ENCODE results near the gene SHISA7. TPM values are rescaled to one million over a fixed set of nuclear protein-coding genes. Genes with fewer than 3 reads are reported as not detected.
A peak's percentile ranks its signal among the peaks of the same experiment; 100 is the strongest.

The SHISA7 gene
- total and polyA plus RNA-seq, 2 of the 4 experiments (the other 2 are of a cell fraction) = not detected

DNA sequence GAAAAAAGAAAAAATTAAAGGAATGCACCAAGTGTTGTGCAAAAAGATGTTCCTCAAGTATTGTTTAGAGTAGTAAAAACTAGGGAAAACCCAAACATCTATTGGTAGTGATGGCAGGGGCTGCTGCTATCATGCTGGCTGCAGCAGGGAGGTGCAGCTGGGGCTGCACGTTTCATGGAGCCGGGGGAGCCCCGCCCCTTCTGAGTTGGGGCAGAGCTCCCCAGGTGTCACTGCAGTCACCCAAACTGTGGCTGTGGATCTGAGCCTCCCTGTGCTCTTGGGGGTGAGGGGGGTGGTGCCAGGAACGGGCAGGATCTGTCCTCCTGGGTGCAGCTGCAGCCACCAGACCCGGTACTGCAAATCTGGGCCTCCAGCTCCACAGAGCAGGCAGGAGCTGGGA, 24.0 kb downstream of the SHISA7 start:
- Histone ChIP-seq H3K27ac (ENCODE audit: insufficient read depth, low read length) (no peak overlapping the region), H3K23ac (ENCODE audit: low read depth, low read length) (no peak overlapping the region), H2BK20ac (ENCODE audit: low read depth, low read length) (no peak overlapping the region), H3K14ac (replicated peaks; ENCODE audit: low read depth, low read length) (no peak overlapping the region), H3K4me2 (ENCODE audit: low read depth, low read length) (no peak overlapping the region), H2AK9ac (replicated peaks; ENCODE audit: low read depth, low read length, poor library complexity) (no peak overlapping the region), H3K18ac (ENCODE audit: low read depth, low read length) (no peak overlapping the region), H2BK15ac (ENCODE audit: low read depth, low read length) (no peak overlapping the region), H3K36me3 (ENCODE audit: control insufficient read depth, insufficient read depth, low read length) (no peaks in the 10 kb centered on the region), H4K91ac (ENCODE audit: insufficient read depth, low read depth, low read length) (no peak overlapping the region), H3K4me1 (ENCODE audit: control insufficient read depth, insufficient read depth, low read length) (no peaks in the 10 kb centered on the region), H3K9ac (ENCODE audit: low read depth, low read length) (no peak overlapping the region), H2BK5ac (ENCODE audit: low read depth, low read length, poor library complexity, severe bottlenecking) (no peak overlapping the region), H3K9me3 (ENCODE audit: control insufficient read depth, insufficient read depth, low read length) (no peaks in the 10 kb centered on the region), H3K79me1 (ENCODE audit: low read depth in 1 of 2, low read length in 2 of 2) (no peaks in the 10 kb centered on the region), H2BK120ac (ENCODE audit: low read depth, low read length) (no peak overlapping the region), H3K27me3 (ENCODE audit: control insufficient read depth, insufficient read depth, low read length) (peaks cover 11% of the 10 kb centered on the region), H3K56ac (ENCODE audit: extremely low read depth, insufficient read depth, low read length) (no peak overlapping the region), H4K5ac (ENCODE audit: low read depth, low read length) (no peak overlapping the region), H3K4ac (ENCODE audit: low read depth, low read length) (no peak overlapping the region), H3K9me1 (ENCODE audit: insufficient read depth, low read length) (0 out of 2 replicates have a peak, but pooled peaks cover 4% of the 10 kb centered on the region), H2AFZ (replicated peaks; ENCODE audit: low read length, poor library complexity) (peak overlapping the region; percentile 41), H4K20me1 (ENCODE audit: insufficient read depth, low read length) (no peaks in the 10 kb centered on the region; the same call in 1 of the 2 replicates), H4K8ac (ENCODE audit: low read depth in 2 of 2, low read length in 2 of 2) (no peak overlapping the region), H3K4me3 (ENCODE audit: insufficient read depth, low read depth, low read length) (no peak overlapping the region), H2AK5ac (ENCODE audit: low read depth, low read length) (no peak overlapping the region)
- DNase-seq = no peak
- no TSS peak for BruUV-seq (replicated peaks)
- ChIA-PET CTCF (interaction anchor here (0.8 to 1.4 kb wide), 3 partner anchors 85 to 278 kb away, joined by 3 to 4 read pairs (median 3); no protein-coding TSS in a partner anchor), POLR2A (ENCODE audit: unreplicated experiment) (no interaction called here)
- dilution Hi-C loops (cut with HindIII; ENCODE audit: low sequenced_read_pairs, unreplicated experiment) = no loop called here
- TF ChIP-seq FOS (IDR thresholded peaks at IDR 0.05; ENCODE audit: low read depth, low read length) (no peak), BHLHE40 (IDR thresholded peaks at IDR 0.05; ENCODE audit: low read depth, low read length) (no peak), SMC3 (IDR thresholded peaks at IDR 0.05; ENCODE audit: low read depth, low read length) (no peak), CEBPB (IDR thresholded peaks at IDR 0.05; ENCODE audit: low read depth, low read length) (no peak), MXI1 (IDR thresholded peaks at IDR 0.05; ENCODE audit: borderline replicate concordance, low read depth, low read length) (no peak), POLR2A (IDR thresholded peaks at IDR 0.05; ENCODE audit: low read depth, low read length) (no peak), RCOR1 (IDR thresholded peaks at IDR 0.05; ENCODE audit: insufficient replicate concordance, low read length) (no peak), MAZ (IDR thresholded peaks at IDR 0.05; ENCODE audit: borderline replicate concordance, low read depth, low read length) (no peak), CHD1 (IDR thresholded peaks at IDR 0.05; ENCODE audit: low read depth, low read length) (no peak), RFX5 (IDR thresholded peaks at IDR 0.05; ENCODE audit: low read depth, low read length) (no peak), MAFK (IDR thresholded peaks at IDR 0.05; ENCODE audit: low read depth, low read length) (no peak), RAD21 (IDR thresholded peaks at IDR 0.05; ENCODE audit: low read length) (no peak)
- TF ChIP-seq, protein P1, sequence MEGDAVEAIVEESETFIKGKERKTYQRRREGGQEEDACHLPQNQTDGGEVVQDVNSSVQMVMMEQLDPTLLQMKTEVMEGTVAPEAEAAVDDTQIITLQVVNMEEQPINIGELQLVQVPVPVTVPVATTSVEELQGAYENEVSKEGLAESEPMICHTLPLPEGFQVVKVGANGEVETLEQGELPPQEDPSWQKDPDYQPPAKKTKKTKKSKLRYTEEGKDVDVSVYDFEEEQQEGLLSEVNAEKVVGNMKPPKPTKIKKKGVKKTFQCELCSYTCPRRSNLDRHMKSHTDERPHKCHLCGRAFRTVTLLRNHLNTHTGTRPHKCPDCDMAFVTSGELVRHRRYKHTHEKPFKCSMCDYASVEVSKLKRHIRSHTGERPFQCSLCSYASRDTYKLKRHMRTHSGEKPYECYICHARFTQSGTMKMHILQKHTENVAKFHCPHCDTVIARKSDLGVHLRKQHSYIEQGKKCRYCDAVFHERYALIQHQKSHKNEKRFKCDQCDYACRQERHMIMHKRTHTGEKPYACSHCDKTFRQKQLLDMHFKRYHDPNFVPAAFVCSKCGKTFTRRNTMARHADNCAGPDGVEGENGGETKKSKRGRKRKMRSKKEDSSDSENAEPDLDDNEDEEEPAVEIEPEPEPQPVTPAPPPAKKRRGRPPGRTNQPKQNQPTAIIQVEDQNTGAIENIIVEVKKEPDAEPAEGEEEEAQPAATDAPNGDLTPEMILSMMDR (conservative IDR thresholded peaks at IDR 0.05; ENCODE audit: low read depth, low read length) = no peak
- TF ChIP-seq, protein P2, sequence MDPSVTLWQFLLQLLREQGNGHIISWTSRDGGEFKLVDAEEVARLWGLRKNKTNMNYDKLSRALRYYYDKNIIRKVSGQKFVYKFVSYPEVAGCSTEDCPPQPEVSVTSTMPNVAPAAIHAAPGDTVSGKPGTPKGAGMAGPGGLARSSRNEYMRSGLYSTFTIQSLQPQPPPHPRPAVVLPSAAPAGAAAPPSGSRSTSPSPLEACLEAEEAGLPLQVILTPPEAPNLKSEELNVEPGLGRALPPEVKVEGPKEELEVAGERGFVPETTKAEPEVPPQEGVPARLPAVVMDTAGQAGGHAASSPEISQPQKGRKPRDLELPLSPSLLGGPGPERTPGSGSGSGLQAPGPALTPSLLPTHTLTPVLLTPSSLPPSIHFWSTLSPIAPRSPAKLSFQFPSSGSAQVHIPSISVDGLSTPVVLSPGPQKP (IDR thresholded peaks at IDR 0.05; ENCODE audit: borderline replicate concordance, low read depth, low read length) = no peak
- in situ Hi-C loops (cut with MboI; ENCODE audit: low sequenced_read_pairs) = loop anchor here (5.0 kb wide), 1 partner anchor 282 kb away; no protein-coding TSS in a partner anchor
- ATAC-seq (ENCODE audit: low read depth) = no peak
- intact Hi-C loops (cut with micrococcal nuclease) = loop anchor here (2.0 kb wide), 1 partner anchor 160 kb away; the partner anchor contains the start of gene PPP6R1
- 100% methylated on average over 1 of the region's 5 CpGs; no CpG with 5 or more reads in 1 of the 2 experiments for WGBS, 2 experiments (ENCODE audit: extremely low coverage in 2 of 2, insufficient read length in 1 of 2)

Measured in IMR-90 (cell line).